ENCODE results near the gene RAB10. TPM values are rescaled to one million over a fixed set of nuclear protein-coding genes. Genes with fewer than 3 reads are reported as not detected.

Gene RAB10
- total RNA-seq, 1 experiment from 2014 or later, result 130 TPM

GRCh38 chr2:26182887-26183630, 149.2 kb downstream of the RAB10 start:
- Histone ChIP-seq H2BK20ac (ENCODE audit: low read depth, low read length, poor library complexity, severe bottlenecking) (no peak overlapping the region), H4K8ac (replicated peaks; ENCODE audit: insufficient read length, low read depth, low read length) (no peak overlapping the region), H4K20me1 (ENCODE audit: control insufficient read depth, insufficient read depth, insufficient read length) (no peaks in the 10 kb centered on the region), H3K23me2 (ENCODE audit: insufficient read length, low read depth, low read length, poor library complexity, severe bottlenecking) (peaks cover 11% of the 10 kb centered on the region), H3K4ac (ENCODE audit: low read depth, low read length) (no peak overlapping the region), H3K27me3 (ENCODE audit: insufficient read depth, low read length) (no peaks in the 10 kb centered on the region), H3K79me1 (ENCODE audit: insufficient read depth, low read depth, low read length, poor library complexity, severe bottlenecking) (no peaks in the 10 kb centered on the region), H2BK12ac (ENCODE audit: insufficient read length, low read depth, low read length) (no peak overlapping the region), H3K27ac (ENCODE audit: insufficient read length, low read depth, low read length) (no peak overlapping the region), H2BK120ac (ENCODE audit: low read depth, low read length, poor library complexity, severe bottlenecking) (no peak overlapping the region), H3K9ac (ENCODE audit: extremely low read depth, insufficient read length, low read length) (no peak overlapping the region), H3K14ac (ENCODE audit: insufficient read depth, low read length) (no peak overlapping the region; the same call in 1 of the 2 replicates), H2BK15ac (ENCODE audit: low read depth, low read length) (no peak overlapping the region), H3K18ac (ENCODE audit: insufficient read length, low read depth, low read length) (no peak overlapping the region), H3K4me2 (ENCODE audit: insufficient read depth, insufficient read length, low read length) (no peak overlapping the region), H2AFZ (ENCODE audit: low read length) (no peak overlapping the region), H3T11ph (ENCODE audit: low read length) (no peak overlapping the region), H3K56ac (ENCODE audit: insufficient read length, low read depth, low read length) (no peak overlapping the region), H3K23ac (ENCODE audit: insufficient read length, low read depth, low read length) (no peak overlapping the region), H3K79me2 (ENCODE audit: insufficient read depth, low read length) (no peaks in the 10 kb centered on the region), H2BK5ac (ENCODE audit: insufficient read length, low read length) (no peak overlapping the region), H3K4me1 (ENCODE audit: insufficient read depth, low read length) (no peaks in the 10 kb centered on the region), H2AK5ac (ENCODE audit: insufficient read length, low read length) (no peak overlapping the region), H3K9me3 (ENCODE audit: control insufficient read depth, low read depth, low read length) (no peaks in the 10 kb centered on the region), H4K5ac (ENCODE audit: insufficient read length, low read depth, low read length) (no peak overlapping the region), H4K91ac (ENCODE audit: insufficient read length, low read depth, low read length) (no peak overlapping the region)
- peaks cover 28 to 41% of the 10 kb centered on the region in 2 experiments for H3K4me1 Mint-ChIP-seq
- H3K4me3 Mint-ChIP-seq, result no peak overlapping the region
- TF ChIP-seq CTCF (conservative IDR thresholded peaks at IDR 0.05), result no peak
- no CpG with 5 or more reads among the region's 11 CpGs for WGBS (ENCODE audit: extremely low coverage, insufficient read length, low lambda C conversion rate)
- no peaks in the 10 kb centered on the region; a peak in 1 of 5 replicates for H3K9me3 Mint-ChIP-seq
- H3K36me3 Mint-ChIP-seq (ENCODE audit: insufficient read depth in 1 of 3, low read depth in 3 of 3), result peaks cover 13 to 23% (median 13%) of the 10 kb centered on the region in 3 experiments
- peaks cover 38% of the 10 kb centered on the region for H3K27me3 Mint-ChIP-seq (ENCODE audit: low read depth)
- H3K27ac Mint-ChIP-seq, result no peak overlapping the region
- DNase-seq, result no peak

Measured in H9 (cell line).